RWPE2 (cell line): Measurements from ENCODE around the gene CLSTN2.

Experiments used
- ATAC-seq: fragments of 200-7000 bp; cut with Tn5 transposase; 3 replicates; pipeline ENCODE4 v1.9.1; 2021; ENCODE audit warnings: low read depth
- DNase-seq: peaks from one replicate; pipeline ENCODE4 v3.0.0-alpha.2; 2020; ENCODE audit warnings: low spot score
- H3K27ac ChIP-seq: fragments of 450-650 bp; 2 replicates; pipeline ENCODE4 v1.5.1; 2017; ENCODE audit warnings: mild to moderate bottlenecking; ENCODE audit not compliant: poor library complexity, severe bottlenecking
- H3K27me3 ChIP-seq: fragments of 250-450 bp; sonication (Bioruptor Pico); 2 replicates; pipeline ENCODE4 v1.5.1; 2021; ENCODE audit warnings: mild to moderate bottlenecking, moderate library complexity; ENCODE audit not compliant: insufficient read depth, poor library complexity, severe bottlenecking
- H3K36me3 ChIP-seq: fragments of 250-450 bp; sonication (Bioruptor Pico); 2 replicates; pipeline ENCODE4 v1.5.1; 2020; ENCODE audit warnings: low read depth, mild to moderate bottlenecking, moderate library complexity
- H3K4me1 ChIP-seq: fragments of 250-450 bp; sonication (Bioruptor Pico); 2 replicates; pipeline ENCODE4 v1.5.1; 2021; ENCODE audit warnings: mild to moderate bottlenecking, moderate library complexity; ENCODE audit not compliant: insufficient read depth, poor library complexity, severe bottlenecking
- H3K4me3 ChIP-seq: fragments of 250-450 bp; sonication (Bioruptor Pico); 2 replicates; pipeline ENCODE4 v1.5.1; 2021; ENCODE audit warnings: mild to moderate bottlenecking, moderate library complexity; ENCODE audit not compliant: severe bottlenecking
- H3K9me3 ChIP-seq: fragments of 250-450 bp; sonication (Bioruptor Pico); 2 replicates; pipeline ENCODE4 v1.5.1; 2021; ENCODE audit warnings: mild to moderate bottlenecking, moderate library complexity; ENCODE audit not compliant: severe bottlenecking
- CTCF ChIP-seq: fragments of 450-650 bp; IDR thresholded peaks from one replicate; pipeline ENCODE4 v1.5.1; 2017; ENCODE audit warnings: mild to moderate bottlenecking, moderate library complexity; ENCODE audit not compliant: poor library complexity, severe bottlenecking

The CLSTN2 gene

DNA sequence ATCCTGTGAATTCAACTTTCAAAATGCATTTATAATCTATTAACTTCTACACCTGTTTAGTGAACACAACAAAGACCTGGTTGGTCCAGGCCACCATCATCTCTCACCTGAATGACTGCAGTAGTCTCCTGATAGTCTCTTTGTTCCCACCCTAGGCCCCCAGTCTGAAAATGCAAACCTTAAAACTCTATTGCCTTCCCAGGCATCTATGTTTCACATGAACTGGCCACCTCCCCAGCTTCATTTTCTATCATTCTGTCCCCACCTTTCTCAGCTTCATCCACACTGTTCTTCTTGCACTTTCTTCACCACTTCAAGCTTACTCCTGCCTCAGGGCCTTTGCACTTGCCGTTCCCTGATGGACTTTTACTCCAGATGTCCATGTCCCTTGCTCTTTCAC is 45.0 kb downstream of the CLSTN2 start:
- H3K9me3 ChIP-seq = no peaks in the 10 kb centered on the region
- H3K4me3 ChIP-seq = no peak overlapping the region
- H3K27me3 ChIP-seq = no peaks in the 10 kb centered on the region
- no peaks in the 10 kb centered on the region for H3K36me3 ChIP-seq
- no peak for TF ChIP-seq CTCF
- DNase-seq (no peak), ATAC-seq (no peak)
- no peaks in the 10 kb centered on the region for H3K4me1 ChIP-seq
- no peak overlapping the region for H3K27ac ChIP-seq

DNA sequence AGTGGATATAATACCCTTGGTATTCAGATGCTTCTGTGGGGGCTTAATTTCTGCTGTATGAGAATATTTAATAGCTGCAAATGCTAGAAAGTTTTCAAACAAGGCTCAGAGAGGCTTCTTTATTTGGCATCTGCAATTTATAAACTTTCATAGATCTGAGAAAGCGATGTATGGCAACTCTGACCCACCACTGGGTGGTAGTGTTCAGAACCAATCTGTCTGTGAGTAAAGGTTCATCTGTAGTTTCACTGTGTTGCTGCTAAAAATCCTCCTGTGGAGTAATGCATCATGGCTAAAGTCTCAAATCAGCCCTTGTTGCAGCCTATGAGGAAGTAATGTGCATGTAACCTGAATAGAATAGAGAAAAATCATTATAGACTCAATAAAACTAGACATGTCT is 47.4 kb downstream of the CLSTN2 start:
- Histone ChIP-seq H3K27ac (no peak overlapping the region), H3K4me3 (no peak overlapping the region), H3K27me3 (no peaks in the 10 kb centered on the region), H3K9me3 (no peaks in the 10 kb centered on the region), H3K4me1 (no peaks in the 10 kb centered on the region), H3K36me3 (no peaks in the 10 kb centered on the region)
- ATAC-seq (no peak), DNase-seq (no peak)
- TF ChIP-seq CTCF = no peak

DNA sequence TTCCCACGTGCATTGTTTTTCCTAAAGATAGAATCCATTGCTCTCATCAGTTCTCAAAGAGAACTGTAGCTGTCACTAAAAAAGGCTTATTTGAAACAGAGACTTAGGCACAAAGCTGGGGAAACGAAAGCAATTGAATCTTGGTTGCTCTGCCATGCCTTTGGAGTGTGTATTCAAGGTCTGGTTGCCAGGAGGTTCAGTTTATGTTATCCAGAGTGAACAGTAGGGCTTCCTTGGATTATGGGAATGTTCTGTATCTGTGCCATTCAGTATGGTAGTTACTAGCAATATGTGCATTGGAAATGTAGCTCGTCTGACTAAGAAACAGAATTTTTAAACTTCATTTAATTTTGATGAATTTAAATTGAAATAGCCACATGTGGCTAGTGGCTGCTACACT is 50.6 kb downstream of the CLSTN2 start:
- no peak overlapping the region for H3K4me3 ChIP-seq
- no peak for DNase-seq
- no peak for TF ChIP-seq CTCF

DNA sequence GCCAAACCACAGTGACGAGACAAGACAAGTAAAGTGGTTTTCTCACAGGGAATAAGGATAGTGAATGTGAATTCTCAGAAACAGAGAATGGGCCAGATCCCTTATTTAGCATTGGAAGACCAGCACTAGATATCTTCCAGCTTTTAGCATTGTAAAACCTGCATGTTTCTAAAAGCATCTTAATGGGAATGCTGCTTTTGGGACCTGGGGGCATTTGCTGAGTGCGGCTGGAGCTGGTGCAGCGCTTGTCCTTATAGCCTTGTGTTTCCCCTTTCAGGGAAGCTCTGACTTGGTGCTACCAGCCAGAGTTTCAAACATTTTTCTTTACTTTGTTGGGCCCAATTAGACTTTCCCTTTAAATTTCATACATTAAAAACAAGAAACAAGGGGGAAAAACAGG is 52.9 kb downstream of the CLSTN2 start:
- H3K27ac ChIP-seq = no peak overlapping the region
- H3K4me1 ChIP-seq = no peaks in the 10 kb centered on the region
- no peak for TF ChIP-seq CTCF
- no peak overlapping the region for H3K4me3 ChIP-seq
- H3K9me3 ChIP-seq = no peaks in the 10 kb centered on the region
- no peaks in the 10 kb centered on the region for H3K36me3 ChIP-seq
- ATAC-seq (no peak), DNase-seq (no peak)
- H3K27me3 ChIP-seq = no peaks in the 10 kb centered on the region

More for the DNA sequence above, 50.6 kb downstream of the CLSTN2 start:
- H3K27ac ChIP-seq = no peak overlapping the region
- H3K9me3 ChIP-seq = no peaks in the 10 kb centered on the region
- no peaks in the 10 kb centered on the region for H3K27me3 ChIP-seq
- no peak for ATAC-seq
- no peaks in the 10 kb centered on the region for H3K4me1 ChIP-seq
- H3K36me3 ChIP-seq = no peaks in the 10 kb centered on the region

- no peak for DNase-seq
- ATAC-seq = no peak
- no peak for TF ChIP-seq CTCF
- no peaks in the 10 kb centered on the region for H3K4me1 ChIP-seq
- no peaks in the 10 kb centered on the region for H3K27me3 ChIP-seq
- no peaks in the 10 kb centered on the region for H3K9me3 ChIP-seq
- no peak overlapping the region for H3K27ac ChIP-seq
- no peaks in the 10 kb centered on the region for H3K36me3 ChIP-seq
- no peak overlapping the region for H3K4me3 ChIP-seq
Observed at GRCh38 chr3:139988472-139989156, 53.6 kb downstream of the CLSTN2 start.
